Osteocyte (in vitro differentiated cells): ENCODE measurements around the gene HACD2. TPM values are rescaled to one million over a fixed set of nuclear protein-coding genes. Genes with fewer than 3 reads are reported as not detected.

Source experiments
- DNase-seq: peaks from one replicate; pipeline ENCODE4 v3.0.0; 2021; ENCODE audit warnings: mixed read lengths; ENCODE audit not compliant: unreplicated experiment; ENCODE audit errors: extremely low spot score
- H3K27ac Mint-ChIP-seq: one replicate; pipeline ENCODE4 v1.8.0; 2021; ENCODE audit warnings: mild to moderate bottlenecking, mixed read lengths; ENCODE audit not compliant: unreplicated experiment
- H3K27me3 Mint-ChIP-seq: one replicate; pipeline ENCODE4 v1.8.0; 2021; ENCODE audit warnings: mixed read lengths; ENCODE audit not compliant: unreplicated experiment
- H3K36me3 Mint-ChIP-seq: one replicate; pipeline ENCODE4 v1.8.0; 2021; ENCODE audit warnings: mixed read lengths; ENCODE audit not compliant: unreplicated experiment
- H3K4me1 Mint-ChIP-seq: one replicate; pipeline ENCODE4 v1.8.0; 2021; ENCODE audit warnings: mixed read lengths; ENCODE audit not compliant: unreplicated experiment
- H3K4me3 Mint-ChIP-seq: one replicate; pipeline ENCODE4 v1.8.0; 2021; ENCODE audit warnings: mild to moderate bottlenecking, moderate library complexity, mixed read lengths; ENCODE audit not compliant: unreplicated experiment
- H3K9me3 Mint-ChIP-seq: one replicate; pipeline ENCODE4 v1.8.0; 2021; ENCODE audit warnings: mixed read lengths; ENCODE audit not compliant: unreplicated experiment
- total RNA-seq: library from RNA; stranded (reverse); gene quantifications from 2 replicates; pipeline ENCODE4 v1.2.1, GENCODE V29; 2021
- TF ChIP-seq, protein P1 (sequence below): fragments of 200-600 bp; sonication (generic); IDR thresholded peaks from 2 replicates; pipeline ENCODE4 v1.5.0; 2021; ENCODE audit warnings: antibody characterized with exemption, mild to moderate bottlenecking, moderate library complexity

HACD2 gene
- total RNA-seq, 1 donor from 2014 or later = 63.8 TPM

DNA sequence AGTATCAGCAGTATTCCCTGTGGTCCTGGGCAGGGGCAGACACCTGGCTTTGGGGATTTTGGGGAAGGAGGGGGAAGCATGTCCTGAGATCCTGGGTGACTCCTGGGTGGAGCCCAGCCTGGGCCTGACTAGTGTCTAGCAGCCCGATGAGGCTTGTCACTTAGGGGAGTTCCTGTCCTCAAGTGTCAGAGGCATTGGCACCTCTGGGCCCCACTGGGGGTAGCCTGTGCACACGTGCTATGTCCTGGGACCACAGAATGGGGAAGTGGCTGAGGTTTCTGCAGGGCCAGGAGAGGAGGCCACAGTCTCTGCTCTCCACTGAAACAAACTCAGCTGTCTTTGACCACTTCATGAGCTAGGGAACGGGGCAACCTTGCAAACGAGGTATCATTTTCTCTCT, 104.4 kb downstream of the HACD2 start:
- Mint-ChIP-seq H3K4me1 (no peaks in the 10 kb centered on the region), H3K9me3 (no peaks in the 10 kb centered on the region), H3K4me3 (no peak overlapping the region), H3K27ac (no peak overlapping the region), H3K36me3 (no peaks in the 10 kb centered on the region), H3K27me3 (peaks cover 33% of the 10 kb centered on the region)
- TF ChIP-seq, protein P1, sequence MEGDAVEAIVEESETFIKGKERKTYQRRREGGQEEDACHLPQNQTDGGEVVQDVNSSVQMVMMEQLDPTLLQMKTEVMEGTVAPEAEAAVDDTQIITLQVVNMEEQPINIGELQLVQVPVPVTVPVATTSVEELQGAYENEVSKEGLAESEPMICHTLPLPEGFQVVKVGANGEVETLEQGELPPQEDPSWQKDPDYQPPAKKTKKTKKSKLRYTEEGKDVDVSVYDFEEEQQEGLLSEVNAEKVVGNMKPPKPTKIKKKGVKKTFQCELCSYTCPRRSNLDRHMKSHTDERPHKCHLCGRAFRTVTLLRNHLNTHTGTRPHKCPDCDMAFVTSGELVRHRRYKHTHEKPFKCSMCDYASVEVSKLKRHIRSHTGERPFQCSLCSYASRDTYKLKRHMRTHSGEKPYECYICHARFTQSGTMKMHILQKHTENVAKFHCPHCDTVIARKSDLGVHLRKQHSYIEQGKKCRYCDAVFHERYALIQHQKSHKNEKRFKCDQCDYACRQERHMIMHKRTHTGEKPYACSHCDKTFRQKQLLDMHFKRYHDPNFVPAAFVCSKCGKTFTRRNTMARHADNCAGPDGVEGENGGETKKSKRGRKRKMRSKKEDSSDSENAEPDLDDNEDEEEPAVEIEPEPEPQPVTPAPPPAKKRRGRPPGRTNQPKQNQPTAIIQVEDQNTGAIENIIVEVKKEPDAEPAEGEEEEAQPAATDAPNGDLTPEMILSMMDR = no peak
- no peak for DNase-seq

DNA sequence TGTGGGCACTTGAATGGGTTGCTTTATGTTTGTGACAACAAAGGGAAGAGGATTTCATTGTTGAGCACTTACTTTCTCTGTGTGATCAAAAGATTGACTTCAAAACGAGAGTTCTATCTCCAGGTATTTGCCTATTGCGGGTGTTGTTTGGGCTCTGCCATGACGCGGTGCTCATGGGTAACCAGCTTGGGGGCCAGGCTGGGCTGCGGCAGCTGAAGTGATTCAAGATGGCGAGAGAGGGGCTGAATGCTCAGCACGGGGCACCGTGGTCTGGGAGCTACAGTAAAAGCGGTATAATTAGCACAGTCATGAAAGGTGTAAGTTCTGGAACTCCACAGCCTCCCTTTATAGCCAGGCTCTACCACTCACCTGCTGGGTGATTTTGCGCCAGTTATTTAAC, 105.0 kb downstream of the HACD2 start:
- H3K4me3 Mint-ChIP-seq = no peak overlapping the region
- H3K4me1 Mint-ChIP-seq = no peaks in the 10 kb centered on the region
- H3K27me3 Mint-ChIP-seq = peaks cover 39% of the 10 kb centered on the region
- H3K27ac Mint-ChIP-seq = no peak overlapping the region
- no peaks in the 10 kb centered on the region for H3K36me3 Mint-ChIP-seq
- no peaks in the 10 kb centered on the region for H3K9me3 Mint-ChIP-seq
- TF ChIP-seq, protein P1 = no peak
- no peak for DNase-seq

DNA sequence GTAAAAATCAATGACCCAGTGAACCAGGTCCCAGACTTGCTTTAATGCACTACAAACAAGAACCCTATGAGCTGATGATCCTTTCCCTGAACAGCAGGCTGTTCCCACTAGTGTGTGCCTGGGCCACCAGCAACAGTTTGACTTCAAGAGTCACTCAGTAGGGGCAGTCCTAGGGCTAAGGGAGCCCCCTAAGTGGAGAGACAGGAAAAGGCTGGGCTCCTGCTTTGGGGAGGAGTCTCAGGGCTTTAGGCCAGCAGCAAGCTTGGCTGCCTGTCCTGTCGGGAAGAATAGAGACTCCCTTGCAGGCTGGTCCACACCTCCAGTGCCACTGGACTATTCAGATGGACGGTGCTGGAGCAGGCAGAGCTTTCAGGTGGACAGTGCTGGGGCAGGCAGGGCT, 106.5 kb downstream of the HACD2 start:
- H3K36me3 Mint-ChIP-seq = no peaks in the 10 kb centered on the region
- peaks cover 50% of the 10 kb centered on the region for H3K27me3 Mint-ChIP-seq
- no peak for DNase-seq
- no peak overlapping the region for H3K27ac Mint-ChIP-seq
- no peaks in the 10 kb centered on the region for H3K4me1 Mint-ChIP-seq
- H3K4me3 Mint-ChIP-seq = no peak overlapping the region
- H3K9me3 Mint-ChIP-seq = no peaks in the 10 kb centered on the region
- TF ChIP-seq, protein P1 = no peak

DNA sequence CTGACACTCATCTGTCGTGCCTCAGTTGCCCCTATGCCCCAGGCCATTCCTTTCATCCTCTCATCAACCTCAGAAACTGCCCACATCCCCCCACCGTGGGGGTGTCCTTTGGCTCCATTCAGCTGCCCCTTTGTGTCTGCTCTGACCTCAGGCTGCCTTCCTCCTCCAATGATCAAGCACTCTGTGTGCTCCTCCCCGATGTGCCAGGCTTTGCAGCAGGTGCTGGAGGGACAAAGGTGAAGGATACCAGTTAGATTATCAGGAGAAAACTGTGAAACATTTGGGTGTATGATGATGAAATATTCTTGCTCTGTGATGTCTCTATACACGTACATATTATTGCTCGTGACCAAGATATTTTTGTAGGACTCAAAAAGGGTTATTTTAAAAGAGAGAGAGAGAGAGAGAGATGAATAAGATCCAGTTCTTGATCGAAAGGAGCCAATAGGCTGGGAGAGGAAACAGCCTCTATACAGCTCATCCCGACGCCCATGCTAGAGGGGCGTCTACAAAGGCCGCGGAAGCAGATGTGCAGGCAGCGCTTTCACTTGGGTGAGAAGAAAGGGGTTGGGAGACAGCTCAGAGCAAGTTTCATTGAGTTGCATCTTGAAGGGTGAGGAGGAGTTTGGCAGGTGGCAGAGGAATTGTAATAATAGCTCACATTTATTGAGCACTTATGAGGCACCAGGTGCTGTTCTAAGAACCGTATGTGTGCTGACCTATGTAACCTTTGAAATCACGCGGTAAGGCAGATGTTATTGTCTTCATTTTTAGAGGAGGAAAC, 107.7 kb downstream of the HACD2 start:
- no peak overlapping the region for H3K4me3 Mint-ChIP-seq
- H3K27me3 Mint-ChIP-seq = peaks cover 54% of the 10 kb centered on the region
- H3K36me3 Mint-ChIP-seq = no peaks in the 10 kb centered on the region
- TF ChIP-seq, protein P1 = no peak
- DNase-seq = no peak
- H3K9me3 Mint-ChIP-seq = no peaks in the 10 kb centered on the region
- H3K27ac Mint-ChIP-seq = no peak overlapping the region
- H3K4me1 Mint-ChIP-seq = no peaks in the 10 kb centered on the region

DNA sequence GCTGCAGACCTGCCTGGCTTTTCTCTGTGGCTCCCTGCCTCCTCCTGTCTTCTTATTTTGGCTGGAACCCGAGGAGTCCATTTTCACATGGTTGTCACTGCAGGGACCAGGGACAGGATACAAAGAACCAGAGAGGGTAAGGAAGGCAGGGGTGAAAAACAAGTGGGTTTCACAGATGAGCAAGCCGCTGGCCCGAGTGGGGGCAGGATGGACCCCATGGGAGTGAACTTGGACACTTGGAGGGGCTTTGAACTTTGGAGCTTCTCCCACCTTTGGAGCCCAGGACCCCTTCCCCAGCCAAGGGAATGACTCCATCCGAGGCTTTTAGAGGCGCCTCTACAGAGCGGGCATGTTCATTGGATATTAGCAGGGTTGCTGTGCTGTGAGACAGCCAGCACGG, 109.1 kb downstream of the HACD2 start:
- H3K4me1 Mint-ChIP-seq = no peaks in the 10 kb centered on the region
- no peaks in the 10 kb centered on the region for H3K9me3 Mint-ChIP-seq
- DNase-seq = no peak
- no peak overlapping the region for H3K4me3 Mint-ChIP-seq
- no peak overlapping the region for H3K27ac Mint-ChIP-seq
- H3K36me3 Mint-ChIP-seq = no peaks in the 10 kb centered on the region
- H3K27me3 Mint-ChIP-seq = peaks cover 48% of the 10 kb centered on the region
- TF ChIP-seq, protein P1 = no peak
